Fibroblast of lung (primary cell): ENCODE results near the gene CCNE1. TPM values are rescaled to one million over a fixed set of nuclear protein-coding genes. Genes with fewer than 3 reads are reported as not detected.
A peak's percentile ranks its signal among the peaks of the same experiment; 100 is the strongest.

ENCODE experiments used
- DNase-seq, 2 donors: peaks; one replicate each; pipeline versions ENCODE4 v3.0.0 to v3.0.0-alpha.2; 2010; ENCODE audit warnings: low read depth in 2 of 2
- H2AFZ ChIP-seq: 2 replicates; pipeline ENCODE4 v1.5.1; 2012; ENCODE audit warnings: low read length, control low read depth, inconsistent platforms
- H3K27ac ChIP-seq: 2 replicates; pipeline ENCODE4 v1.5.1; 2011; ENCODE audit warnings: low read length, control low read depth; ENCODE audit not compliant: insufficient read depth
- H3K27me3 ChIP-seq: 2 replicates; pipeline ENCODE4 v1.5.1; 2011; ENCODE audit warnings: mild to moderate bottlenecking, low read length; ENCODE audit not compliant: control insufficient read depth, insufficient read depth
- H3K36me3 ChIP-seq: 2 replicates; pipeline ENCODE4 v1.5.1; 2011; ENCODE audit warnings: low read length; ENCODE audit not compliant: control insufficient read depth, insufficient read depth
- H3K4me1 ChIP-seq: 2 replicates; pipeline ENCODE4 v1.5.1; 2011; ENCODE audit warnings: low read length; ENCODE audit not compliant: control insufficient read depth, insufficient read depth; ENCODE audit errors: extremely low read depth
- H3K4me2 ChIP-seq: 2 replicates; pipeline ENCODE4 v1.5.1; 2011; ENCODE audit warnings: low read length, control low read depth; ENCODE audit not compliant: insufficient read depth; ENCODE audit errors: extremely low read depth
- H3K4me3 ChIP-seq, 4 experiments: fragments of 200-600 bp in 1 of 4; sonication (generic) in 1 of 4; replicated peaks in 1 of 4; 2 replicates each; pipeline ENCODE4 v1.5.1; 2011 to 2016; ENCODE audit warnings: low read length in 4 of 4, low read depth in 3 of 4, mild to moderate bottlenecking in 3 of 4, control low read depth in 2 of 4, inconsistent platforms in 1 of 4, mixed read lengths in 1 of 4; ENCODE audit not compliant: insufficient read depth in 1 of 4; ENCODE audit errors: control extremely low read depth in 1 of 4
- H3K79me2 ChIP-seq: 2 replicates; pipeline ENCODE4 v1.5.1; 2012; ENCODE audit warnings: mild to moderate bottlenecking, low read length, inconsistent platforms; ENCODE audit not compliant: control insufficient read depth, insufficient read depth
- H3K9ac ChIP-seq: 2 replicates; pipeline ENCODE4 v1.5.1; 2011; ENCODE audit warnings: mild to moderate bottlenecking, low read length, control low read depth; ENCODE audit not compliant: insufficient read depth
- H3K9me3 ChIP-seq: 2 replicates; pipeline ENCODE4 v1.5.1; 2012; ENCODE audit warnings: low read depth, low read length; ENCODE audit not compliant: control insufficient read depth, insufficient read depth
- H4K20me1 ChIP-seq: 2 replicates; pipeline ENCODE4 v1.5.1; 2011; ENCODE audit warnings: low read length; ENCODE audit not compliant: control insufficient read depth, insufficient read depth; ENCODE audit errors: extremely low read depth
- EZH2 ChIP-seq: IDR thresholded peaks from 2 replicates; pipeline ENCODE4 v1.5.1; 2012; ENCODE audit warnings: low read length, control low read depth, mild to moderate bottlenecking; ENCODE audit errors: missing control alignments
- polyA minus RNA-seq: library from RNA; depleted of rRNA, polyadenylated mRNA; stranded (reverse); fragments of >200 nt; gene quantifications from 2 replicates; pipeline ENCODE4 v1.2.3, GENCODE V29; 2011; ENCODE audit warnings: low replicate concordance
- polyA plus RNA-seq, 2 donors: library from polyadenylated mRNA; depleted of rRNA in 1 of 2; stranded (reverse) in 1 of 2; unstranded in 1 of 2; fragments of >200 nt; gene quantifications; 2 replicates each; pipeline ENCODE4 v1.2.1, GENCODE V29; 2011 to 2012; ENCODE audit warnings: missing spikeins in 1 of 2
- total RNA-seq: library from RNA; depleted of rRNA; stranded (reverse); fragments of >200 nt; gene quantifications from 2 replicates; pipeline ENCODE4 v1.2.1, GENCODE V29; 2014
- TF ChIP-seq, protein P1 (sequence below), 2 donors: IDR thresholded peaks in 1 of 2; conservative IDR thresholded peaks in 1 of 2; 1 replicate in 1 of 2; 2 replicates in 1 of 2; pipeline ENCODE4 v1.5.1; 2011 to 2012; ENCODE audit warnings: low read length in 2 of 2, control low read depth in 1 of 2, inconsistent platforms in 1 of 2, low read depth in 1 of 2, mild to moderate bottlenecking in 1 of 2

The CCNE1 gene
- 3.9 and 4.8 TPM in 2 replicates for total RNA-seq
- 5.3 and 9.3 TPM in 2 replicates for polyA plus RNA-seq
- 3.0 and 6.0 TPM in 2 replicates for polyA plus RNA-seq (2012)
- 1.4 TPM in 1 of 2 replicates, not detected in the other for polyA minus RNA-seq

DNA sequence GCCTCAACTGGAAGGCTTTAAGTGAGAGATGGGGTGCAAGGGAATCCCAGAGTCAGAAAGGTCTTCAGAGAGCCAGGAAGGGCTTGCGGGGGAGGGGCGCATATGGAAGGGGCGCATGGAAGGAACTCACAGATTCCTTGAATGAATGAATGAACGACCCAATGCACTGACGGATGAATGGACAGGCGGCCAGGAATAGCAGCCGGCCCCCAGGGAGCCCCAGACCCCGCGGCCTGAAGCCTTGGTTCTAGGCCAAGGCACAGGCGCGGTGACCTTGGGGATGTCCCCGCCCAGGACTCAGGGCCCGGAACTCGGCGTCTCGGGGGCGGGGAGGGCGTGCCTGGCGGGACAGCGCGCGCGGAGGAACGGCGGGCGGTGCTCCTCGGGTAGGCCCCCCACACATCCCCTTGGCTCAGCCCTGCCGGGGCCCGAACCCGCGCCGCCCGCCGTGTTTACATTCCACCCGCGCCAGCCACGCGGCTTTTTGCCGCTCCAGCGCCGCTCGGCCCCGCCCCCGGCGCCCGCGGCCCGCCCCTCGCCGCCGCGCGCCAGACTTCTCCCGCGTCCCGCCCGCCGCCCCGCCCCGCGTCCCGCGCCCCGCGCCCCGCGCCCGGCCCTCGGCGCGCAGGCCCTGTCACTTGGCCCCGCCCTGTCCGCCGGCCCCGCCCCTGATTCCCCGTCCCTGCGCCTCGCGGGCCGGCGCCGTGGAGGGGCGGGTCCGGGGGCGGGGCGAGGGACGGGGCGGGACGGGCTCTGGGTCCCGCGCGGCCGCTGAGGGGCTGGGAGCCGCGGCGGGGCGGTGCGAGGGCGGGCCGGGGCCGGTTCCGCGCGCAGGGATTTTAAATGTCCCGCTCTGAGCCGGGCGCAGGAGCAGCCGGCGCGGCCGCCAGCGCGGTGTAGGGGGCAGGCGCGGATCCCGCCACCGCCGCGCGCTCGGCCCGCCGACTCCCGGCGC, at the start of gene CCNE1:
TSS of gene CCNE1 (plus strand) at position 867 of the 955 bp plus-strand sequence. CDS start 565 bp downstream, outside the sequence.
- no peaks in the 10 kb centered on the region for H4K20me1 ChIP-seq
- H3K36me3 ChIP-seq: no peaks in the 10 kb centered on the region
- peak within 1 kb of the TSS; percentile 35 to 57 (median 41) for H3K4me3 ChIP-seq
- peak within 1 kb of the TSS; percentile 36 for H2AFZ ChIP-seq
- DNase-seq: peak; percentile 75 to 80
- H3K27ac ChIP-seq: no peak within 1 kb of the TSS
- TF ChIP-seq EZH2: no peak
- TF ChIP-seq, protein P1, sequence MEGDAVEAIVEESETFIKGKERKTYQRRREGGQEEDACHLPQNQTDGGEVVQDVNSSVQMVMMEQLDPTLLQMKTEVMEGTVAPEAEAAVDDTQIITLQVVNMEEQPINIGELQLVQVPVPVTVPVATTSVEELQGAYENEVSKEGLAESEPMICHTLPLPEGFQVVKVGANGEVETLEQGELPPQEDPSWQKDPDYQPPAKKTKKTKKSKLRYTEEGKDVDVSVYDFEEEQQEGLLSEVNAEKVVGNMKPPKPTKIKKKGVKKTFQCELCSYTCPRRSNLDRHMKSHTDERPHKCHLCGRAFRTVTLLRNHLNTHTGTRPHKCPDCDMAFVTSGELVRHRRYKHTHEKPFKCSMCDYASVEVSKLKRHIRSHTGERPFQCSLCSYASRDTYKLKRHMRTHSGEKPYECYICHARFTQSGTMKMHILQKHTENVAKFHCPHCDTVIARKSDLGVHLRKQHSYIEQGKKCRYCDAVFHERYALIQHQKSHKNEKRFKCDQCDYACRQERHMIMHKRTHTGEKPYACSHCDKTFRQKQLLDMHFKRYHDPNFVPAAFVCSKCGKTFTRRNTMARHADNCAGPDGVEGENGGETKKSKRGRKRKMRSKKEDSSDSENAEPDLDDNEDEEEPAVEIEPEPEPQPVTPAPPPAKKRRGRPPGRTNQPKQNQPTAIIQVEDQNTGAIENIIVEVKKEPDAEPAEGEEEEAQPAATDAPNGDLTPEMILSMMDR (conservative IDR thresholded peaks at IDR 0.05 in 1 of 2, IDR thresholded peaks at IDR 0.05 in 1 of 2; ENCODE audit: low read depth in 1 of 2, low read length in 2 of 2): no peak
- no peaks in the 10 kb centered on the region for H3K27me3 ChIP-seq
- no peaks in the 10 kb centered on the region for H3K79me2 ChIP-seq
- H3K4me2 ChIP-seq: peak within 1 kb of the TSS; percentile 59
- no peaks in the 10 kb centered on the region for H3K9me3 ChIP-seq
- no peaks in the 10 kb centered on the region for H3K4me1 ChIP-seq
- H3K9ac ChIP-seq: peak within 1 kb of the TSS; percentile 42

DNA sequence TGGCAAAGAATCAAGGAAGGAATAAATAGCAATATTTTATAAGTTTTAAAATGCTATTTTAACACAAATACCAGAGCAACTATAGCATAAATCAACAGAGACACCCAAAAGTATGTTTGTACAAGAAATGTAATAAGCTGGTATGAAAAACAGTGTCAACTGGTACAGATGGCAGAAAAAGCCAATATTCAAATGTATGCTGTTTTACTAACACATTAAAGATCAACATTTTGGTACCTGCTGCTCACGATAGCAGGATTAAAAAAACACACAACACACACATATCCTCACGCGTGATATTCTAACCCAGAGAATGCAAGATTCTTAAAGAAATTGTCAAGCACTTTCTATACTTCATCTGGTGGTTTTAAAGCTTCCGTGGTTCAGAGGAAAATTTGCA, 48.6 kb upstream of the CCNE1 start:
- no peaks in the 10 kb centered on the region for H3K27me3 ChIP-seq
- H3K4me3 ChIP-seq: no peak overlapping the region
- H3K9me3 ChIP-seq: no peaks in the 10 kb centered on the region
- no peak overlapping the region for H3K9ac ChIP-seq
- H3K27ac ChIP-seq: no peak overlapping the region
- H3K36me3 ChIP-seq: no peaks in the 10 kb centered on the region
- H3K4me1 ChIP-seq: no peaks in the 10 kb centered on the region
- no peak overlapping the region for H3K4me2 ChIP-seq
- no peak for DNase-seq
- no peaks in the 10 kb centered on the region for H4K20me1 ChIP-seq
- no peak for TF ChIP-seq EZH2
- TF ChIP-seq, protein P1 (conservative IDR thresholded peaks at IDR 0.05 in 1 of 2, IDR thresholded peaks at IDR 0.05 in 1 of 2; ENCODE audit: low read depth in 1 of 2, low read length in 2 of 2): no peak
- H2AFZ ChIP-seq: no peak overlapping the region
- H3K79me2 ChIP-seq: no peaks in the 10 kb centered on the region

DNA sequence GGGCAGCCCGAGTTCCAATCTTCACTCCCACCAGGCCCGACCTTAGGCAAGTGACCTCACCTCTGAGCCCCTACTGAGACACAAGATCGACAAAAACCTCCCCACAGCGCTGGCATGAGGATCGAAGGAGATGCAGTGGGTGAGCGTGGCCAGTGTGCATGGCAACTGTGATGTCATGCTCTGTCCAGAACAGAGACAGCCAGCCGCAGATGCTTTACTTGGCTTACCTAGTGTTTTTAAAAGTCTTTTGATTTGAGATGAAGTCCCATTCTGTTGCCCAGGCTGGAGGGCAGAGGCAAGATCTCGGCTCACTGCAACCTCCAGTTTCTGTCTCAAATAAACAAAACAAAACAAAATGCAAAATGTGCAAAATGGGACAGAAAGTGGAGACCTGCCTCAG, 47.4 kb upstream of the CCNE1 start:
- Histone ChIP-seq H3K27ac (no peak overlapping the region), H2AFZ (no peak overlapping the region), H4K20me1 (no peaks in the 10 kb centered on the region), H3K4me1 (no peaks in the 10 kb centered on the region), H3K9me3 (no peaks in the 10 kb centered on the region), H3K4me3 (no peak overlapping the region), H3K79me2 (no peaks in the 10 kb centered on the region), H3K36me3 (no peaks in the 10 kb centered on the region), H3K4me2 (no peak overlapping the region), H3K9ac (no peak overlapping the region), H3K27me3 (no peaks in the 10 kb centered on the region)
- TF ChIP-seq EZH2: no peak
- TF ChIP-seq, protein P1 (conservative IDR thresholded peaks at IDR 0.05 in 1 of 2, IDR thresholded peaks at IDR 0.05 in 1 of 2; ENCODE audit: low read depth in 1 of 2, low read length in 2 of 2): no peak
- DNase-seq: no peak
